ENCODE results near the gene EFNA2. TPM values are rescaled to one million over a fixed set of nuclear protein-coding genes. Genes with fewer than 3 reads are reported as not detected.
A peak's percentile ranks its signal among the peaks of the same experiment; 100 is the strongest.

EFNA2 gene
- total RNA-seq, 4 donors from 2014 or later = 30.5 to 112 (median 40.6) TPM

DNA sequence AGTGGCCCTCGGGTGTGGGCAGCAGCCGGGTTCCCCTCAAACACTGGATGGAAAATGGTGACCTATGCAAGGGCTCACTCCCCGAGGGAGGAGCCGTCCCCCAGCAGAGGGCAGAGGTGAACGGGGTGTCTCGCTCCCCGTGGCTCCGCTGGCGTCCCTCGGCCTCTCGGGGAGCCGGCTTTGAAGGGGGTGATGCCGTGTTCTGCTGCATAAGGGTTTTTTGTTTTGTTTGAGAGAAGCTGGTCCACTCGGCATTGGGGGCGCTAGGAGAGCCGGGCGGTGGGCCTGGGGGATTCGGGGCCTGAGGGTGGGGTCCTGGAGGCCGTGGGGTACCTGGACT, 4.0 kb downstream of the EFNA2 start:
- DNase-seq = no peak
- Histone ChIP-seq H3K27ac (no peak overlapping the region), H3K4me1 (peaks cover 15 to 51% (median 41%) of the 10 kb centered on the region in 4 donors), H3K4me3 (no peak overlapping the region), H3K36me3 (no peaks in the 10 kb centered on the region), H3K27me3 (peaks cover 72% of the 10 kb centered on the region), H3K9me3 (no peaks in the 10 kb centered on the region)
- WGBS, 2 donors (ENCODE audit: low coverage in 1 of 2) = 70 to 80% methylated on average over 4 to 19 of the region's 19 CpGs
- intact Hi-C loops (cut with DNase I; ENCODE audit: low total_unique reads) = loop anchor here (10.0 kb wide), 2 partner anchors 115 to 155 kb away; partner anchors contain the start of genes DAZAP1 and GAMT
- in situ Hi-C loops (cut with MboI; ENCODE audit: low pct_ligation_motif_present in 1 of 4, low pct_unique_long_range_greater_than_20kb in 1 of 4, low sequenced_read_pairs in 3 of 4) = loop anchor here in 2 of 4 donors (25.0 kb wide), 1 partner anchor 98 kb away; the partner anchor contains the start of gene NDUFS7 (in 2 of the 2)
- TF ChIP-seq POLR2A (IDR thresholded peaks at IDR 0.05) (no peak), EP300 (IDR thresholded peaks at IDR 0.05; ENCODE audit: low read depth) (no peak), POLR2AphosphoS5 (IDR thresholded peaks at IDR 0.05) (no peak)
- TF ChIP-seq, protein P1, sequence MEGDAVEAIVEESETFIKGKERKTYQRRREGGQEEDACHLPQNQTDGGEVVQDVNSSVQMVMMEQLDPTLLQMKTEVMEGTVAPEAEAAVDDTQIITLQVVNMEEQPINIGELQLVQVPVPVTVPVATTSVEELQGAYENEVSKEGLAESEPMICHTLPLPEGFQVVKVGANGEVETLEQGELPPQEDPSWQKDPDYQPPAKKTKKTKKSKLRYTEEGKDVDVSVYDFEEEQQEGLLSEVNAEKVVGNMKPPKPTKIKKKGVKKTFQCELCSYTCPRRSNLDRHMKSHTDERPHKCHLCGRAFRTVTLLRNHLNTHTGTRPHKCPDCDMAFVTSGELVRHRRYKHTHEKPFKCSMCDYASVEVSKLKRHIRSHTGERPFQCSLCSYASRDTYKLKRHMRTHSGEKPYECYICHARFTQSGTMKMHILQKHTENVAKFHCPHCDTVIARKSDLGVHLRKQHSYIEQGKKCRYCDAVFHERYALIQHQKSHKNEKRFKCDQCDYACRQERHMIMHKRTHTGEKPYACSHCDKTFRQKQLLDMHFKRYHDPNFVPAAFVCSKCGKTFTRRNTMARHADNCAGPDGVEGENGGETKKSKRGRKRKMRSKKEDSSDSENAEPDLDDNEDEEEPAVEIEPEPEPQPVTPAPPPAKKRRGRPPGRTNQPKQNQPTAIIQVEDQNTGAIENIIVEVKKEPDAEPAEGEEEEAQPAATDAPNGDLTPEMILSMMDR (IDR thresholded peaks at IDR 0.05) = no peak

DNA sequence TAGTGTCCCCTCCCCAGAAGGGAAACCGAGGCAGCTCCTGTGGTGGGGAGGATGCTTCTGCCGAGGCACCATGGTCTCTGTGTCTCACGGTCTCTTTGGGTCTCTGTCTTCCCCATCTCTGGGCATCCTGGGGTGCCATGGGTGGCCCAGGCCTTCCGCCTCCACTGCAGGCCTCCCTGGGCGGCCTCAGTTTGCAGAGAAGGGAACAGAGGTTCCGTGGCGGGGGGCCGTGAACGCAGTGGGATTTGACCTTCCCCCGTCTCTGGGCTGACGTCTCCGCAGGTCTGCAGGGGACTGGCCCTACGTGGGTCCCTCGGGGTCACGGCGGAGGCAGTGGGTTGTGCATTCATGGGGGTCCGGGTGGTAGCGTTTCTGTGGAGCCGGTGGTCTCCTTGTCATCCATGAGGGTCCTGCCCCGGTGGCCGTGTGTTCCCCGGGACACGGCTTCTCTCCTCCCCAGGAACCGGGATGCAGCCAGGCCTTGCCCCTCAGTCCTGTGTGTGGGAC, 4.6 kb downstream of the EFNA2 start:
- peak overlapping the region in 3 of 4 donors; percentile 32 to 65 (median 48) for H3K27ac ChIP-seq

DNA sequence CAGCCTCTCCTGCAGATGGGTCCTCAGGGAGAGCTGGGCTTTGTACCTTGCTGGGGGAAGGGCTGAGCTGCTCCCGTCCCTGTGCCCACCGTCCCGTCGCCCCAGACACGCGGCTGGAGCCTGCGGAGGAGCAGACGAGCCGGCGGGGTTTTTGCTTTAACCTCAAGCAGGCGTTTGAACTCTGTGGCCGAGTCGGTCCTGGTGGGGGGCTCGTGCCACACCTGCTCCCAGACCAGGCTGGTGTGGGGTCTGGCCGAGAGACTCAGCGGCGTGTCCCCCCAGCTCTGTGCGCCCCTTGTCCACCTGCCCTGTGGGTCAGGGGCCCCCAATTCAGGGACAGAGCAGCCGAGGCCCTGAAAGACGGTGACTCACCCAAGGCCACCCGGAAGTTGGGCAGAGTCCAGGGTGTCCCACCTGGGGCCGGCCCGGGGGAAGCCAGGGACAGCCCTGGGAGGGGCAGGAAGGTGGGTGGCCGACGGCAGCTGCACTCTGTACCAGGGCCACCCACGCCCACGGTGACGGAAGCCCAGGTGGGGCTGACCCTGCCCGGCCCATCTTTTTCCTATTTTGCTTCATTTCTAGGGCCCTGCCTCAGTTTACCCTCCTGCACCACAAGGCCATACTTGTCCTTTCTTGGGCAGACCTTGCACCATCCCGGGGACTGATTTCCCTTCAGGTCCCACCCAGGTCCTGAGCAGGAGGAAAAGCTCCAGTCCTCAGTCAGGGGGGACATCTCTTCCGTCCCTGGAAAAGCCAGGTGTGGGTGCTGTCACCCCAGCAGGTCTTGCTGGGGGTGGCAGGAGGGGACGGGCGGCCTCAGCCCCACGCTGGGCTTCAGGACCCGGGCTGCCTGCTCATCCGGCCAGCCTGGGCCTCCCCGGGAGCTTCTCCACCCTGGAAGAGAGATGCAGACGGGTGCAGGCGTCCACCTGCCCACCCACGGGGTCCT, 5.3 kb downstream of the EFNA2 start:
- peak; percentile 84 for DNase-seq
- in situ Hi-C loops (cut with MboI; ENCODE audit: low pct_ligation_motif_present in 1 of 4, low pct_unique_long_range_greater_than_20kb in 1 of 4, low sequenced_read_pairs in 3 of 4) (loop anchor here in 2 of 4 donors (25.0 kb wide), 1 partner anchor 96 kb away; the partner anchor contains the start of gene NDUFS7 (in 2 of the 2)), intact Hi-C loops (cut with DNase I; ENCODE audit: low total_unique reads) (loop anchor here (10.0 kb wide), 1 partner anchor 154 kb away; no protein-coding TSS in a partner anchor)
- Histone ChIP-seq H3K36me3 (no peaks in the 10 kb centered on the region), H3K4me3 (peak overlapping the region in 2 of 4 donors; percentile 3 to 15), H3K27me3 (peaks cover 74% of the 10 kb centered on the region), H3K27ac (peak overlapping the region; percentile 30 to 82 (median 56)), H3K9me3 (no peaks in the 10 kb centered on the region), H3K4me1 (peaks cover 15 to 47% (median 42%) of the 10 kb centered on the region in 4 donors)
- TF ChIP-seq EP300 (IDR thresholded peaks at IDR 0.05; ENCODE audit: low read depth) (peak; percentile 28), POLR2A (IDR thresholded peaks at IDR 0.05) (no peak), POLR2AphosphoS5 (IDR thresholded peaks at IDR 0.05) (peak in 2 of 3 donors; percentile 32 to 59)
- 56 to 64% methylated on average over 3 to 36 of the region's 40 CpGs for WGBS, 2 donors (ENCODE audit: low coverage in 1 of 2)

More for the DNA sequence above, 4.6 kb downstream of the EFNA2 start:
- Histone ChIP-seq H3K4me1 (peaks cover 15 to 46% (median 40%) of the 10 kb centered on the region in 4 donors), H3K27me3 (peaks cover 74% of the 10 kb centered on the region), H3K4me3 (no peak overlapping the region), H3K36me3 (no peaks in the 10 kb centered on the region), H3K9me3 (no peaks in the 10 kb centered on the region)
- in situ Hi-C loops (cut with MboI; ENCODE audit: low pct_ligation_motif_present in 1 of 4, low pct_unique_long_range_greater_than_20kb in 1 of 4, low sequenced_read_pairs in 3 of 4) (loop anchor here in 2 of 4 donors (25.0 kb wide), 1 partner anchor 97 kb away; the partner anchor contains the start of gene NDUFS7 (in 2 of the 2)), intact Hi-C loops (cut with DNase I; ENCODE audit: low total_unique reads) (loop anchor here (10.0 kb wide), 1 partner anchor 155 kb away; no protein-coding TSS in a partner anchor)
- DNase-seq = no peak
- no peak for TF ChIP-seq POLR2A (IDR thresholded peaks at IDR 0.05)
- no peak for TF ChIP-seq EP300 (IDR thresholded peaks at IDR 0.05; ENCODE audit: low read depth)
- no peak for TF ChIP-seq POLR2AphosphoS5 (IDR thresholded peaks at IDR 0.05)
- TF ChIP-seq, protein P1 (IDR thresholded peaks at IDR 0.05) = no peak
- 83% methylated on average over 22 of the region's 24 CpGs; no CpG with 5 or more reads in 1 of the 2 donors for WGBS, 2 donors (ENCODE audit: low coverage in 1 of 2)

DNA sequence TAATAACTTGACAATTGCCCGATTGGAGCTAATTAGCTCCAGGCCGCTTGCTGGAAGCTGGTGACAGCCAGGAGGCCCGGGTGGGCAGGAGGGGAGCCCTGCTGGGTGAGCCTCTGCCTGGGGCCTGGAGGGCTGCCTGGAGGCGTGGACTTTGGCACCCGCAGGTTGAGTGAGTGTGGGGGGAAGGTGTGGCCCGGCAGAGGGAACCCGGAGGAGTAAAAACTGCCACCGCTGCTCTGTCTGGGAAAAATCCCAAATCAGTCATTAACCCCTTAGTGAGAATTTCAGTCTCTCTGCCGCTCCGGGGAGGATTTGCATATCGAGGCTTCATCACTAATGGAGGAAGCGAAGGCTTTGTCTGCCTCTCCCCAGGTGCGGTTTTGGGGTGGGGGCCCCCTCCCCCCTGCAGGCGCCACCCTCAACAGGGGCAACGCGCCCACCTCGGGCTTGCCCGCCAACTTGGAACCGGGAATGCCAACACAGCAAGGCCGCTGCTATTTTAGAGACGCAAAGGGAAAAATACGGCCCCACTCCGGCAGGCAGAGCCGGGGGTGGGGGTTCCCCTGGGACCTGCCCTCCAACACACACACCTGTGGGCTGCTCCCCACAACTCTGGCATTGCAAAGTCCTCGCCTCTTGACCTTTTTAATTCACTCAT, 6.2 kb downstream of the EFNA2 start:
- intact Hi-C loops (cut with DNase I; ENCODE audit: low total_unique reads) (loop anchor here (10.0 kb wide), 1 partner anchor 153 kb away; no protein-coding TSS in a partner anchor), in situ Hi-C loops (cut with MboI; ENCODE audit: low pct_ligation_motif_present in 1 of 4, low pct_unique_long_range_greater_than_20kb in 1 of 4, low sequenced_read_pairs in 3 of 4) (loop anchor here in 2 of 4 donors (25.0 kb wide), 1 partner anchor 95 kb away; the partner anchor contains the start of gene NDUFS7 (in 2 of the 2))
- Histone ChIP-seq H3K27me3 (peaks cover 67% of the 10 kb centered on the region), H3K36me3 (no peaks in the 10 kb centered on the region), H3K4me3 (peak overlapping the region in 2 of 4 donors; percentile 3 to 15), H3K9me3 (no peaks in the 10 kb centered on the region), H3K27ac (peak overlapping the region; percentile 30 to 82 (median 54)), H3K4me1 (peaks cover 14 to 41% (median 38%) of the 10 kb centered on the region in 4 donors)
- 32 to 60% methylated on average over 1 to 25 of the region's 25 CpGs for WGBS, 2 donors (ENCODE audit: low coverage in 1 of 2)
- TF ChIP-seq POLR2A (IDR thresholded peaks at IDR 0.05) = no peak
- TF ChIP-seq, protein P1 (IDR thresholded peaks at IDR 0.05) = no peak
- TF ChIP-seq EP300 (IDR thresholded peaks at IDR 0.05; ENCODE audit: low read depth) = no peak
- TF ChIP-seq POLR2AphosphoS5 (IDR thresholded peaks at IDR 0.05) = no peak
- peak; percentile 61 for DNase-seq
